Renal pelvis (tissue), 4 donors: ENCODE data around the gene GLO1. TPM values are rescaled to one million over a fixed set of nuclear protein-coding genes. Genes with fewer than 3 reads are reported as not detected.
A peak's percentile ranks its signal among the peaks of the same experiment; 100 is the strongest.
"Not testable (repeated sequence)": the region's sequence is repeated elsewhere in the genome, so short reads cannot be mapped to it uniquely, and the experiment has no call there.

ENCODE experiments used
- DNase-seq: peaks from one replicate; pipeline ENCODE4 v3.0.0-alpha.2; 2013
- polyA plus RNA-seq, 3 donors: library from polyadenylated mRNA; unstranded; fragments of 120-200 nt; gene quantifications; one replicate each; pipeline ENCODE4 v1.2.1, GENCODE V29; 2013; ENCODE audit not compliant: insufficient read length in 3 of 3

GLO1 gene
- polyA plus RNA-seq, 3 donors = 129 to 137 (median 135) TPM

DNA sequence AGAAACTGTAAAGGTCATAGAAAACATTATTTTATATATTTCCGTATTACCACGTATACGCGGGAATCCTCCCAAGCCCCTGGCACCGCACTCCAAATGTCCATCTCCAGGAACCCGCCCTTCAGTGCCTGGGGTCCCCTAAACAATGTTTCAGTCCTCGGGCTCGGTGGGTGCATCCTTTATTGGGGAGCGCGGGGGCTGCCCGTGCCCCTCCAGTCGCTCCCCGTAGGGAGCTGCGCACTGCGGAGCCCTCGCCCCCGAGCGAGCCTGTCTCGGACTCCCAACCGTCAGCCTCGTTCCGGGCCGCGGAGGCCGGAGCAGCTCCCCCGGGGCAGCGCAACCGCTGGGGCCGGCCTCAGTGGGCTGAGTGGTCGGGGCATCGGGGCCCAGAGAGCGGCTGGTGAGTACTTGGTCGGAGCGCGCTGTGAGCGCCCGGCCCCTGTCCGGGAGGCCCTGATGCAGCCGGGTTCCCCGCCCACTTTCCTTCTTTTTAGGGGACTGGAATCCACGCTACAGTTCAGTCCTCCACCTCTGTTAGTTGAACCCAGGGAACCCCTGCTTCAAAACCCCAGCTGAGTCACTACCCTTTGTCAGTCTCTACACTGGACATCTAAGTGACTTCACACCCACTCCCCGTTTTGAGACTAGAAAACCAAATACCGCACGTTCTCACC lies 12.2 kb upstream of the GLO1 start, which contains the start of gene DNAH8:
TSS of gene DNAH8 (plus strand) at position 296 of the 674 bp plus-strand sequence. CDS start 7,499 bp downstream, outside the sequence.
- DNase-seq = peak; percentile 10

DNA sequence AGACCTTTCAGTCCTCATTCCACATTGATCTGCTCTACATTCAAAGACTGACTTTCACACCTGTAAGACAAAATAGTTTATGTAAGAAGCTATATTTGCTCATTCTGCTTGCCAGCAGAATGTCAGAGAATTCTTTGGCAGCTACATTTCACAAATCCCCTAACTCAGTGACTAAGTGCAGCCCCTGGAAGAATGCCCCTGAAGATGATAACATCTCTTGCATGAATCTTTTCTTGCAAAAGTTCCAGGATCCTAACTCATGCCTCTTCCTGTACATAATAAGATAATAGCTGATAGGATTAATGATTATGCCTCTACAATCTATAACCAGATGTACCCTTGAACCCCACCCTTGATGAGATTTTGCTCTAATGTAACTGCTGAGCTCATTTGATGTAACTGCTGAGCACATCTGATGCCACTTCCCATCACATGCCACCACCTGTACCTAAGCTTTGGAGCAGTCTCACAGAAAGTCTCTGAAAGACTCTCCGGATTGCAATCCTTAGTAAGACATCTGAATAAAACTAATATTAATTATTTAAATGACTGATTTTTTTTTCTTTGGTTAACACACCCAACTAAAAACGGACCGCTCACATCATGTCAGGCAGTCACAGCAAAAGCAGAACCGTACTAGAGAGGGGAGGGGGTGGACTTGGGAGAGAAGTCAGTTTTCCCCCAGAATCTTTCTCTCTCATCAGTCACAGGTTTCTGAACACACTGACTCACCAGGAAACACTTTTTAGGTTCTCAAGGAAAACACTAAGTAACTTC lies 11.5 kb upstream of the GLO1 start:
- peak; percentile 11 for DNase-seq

DNA sequence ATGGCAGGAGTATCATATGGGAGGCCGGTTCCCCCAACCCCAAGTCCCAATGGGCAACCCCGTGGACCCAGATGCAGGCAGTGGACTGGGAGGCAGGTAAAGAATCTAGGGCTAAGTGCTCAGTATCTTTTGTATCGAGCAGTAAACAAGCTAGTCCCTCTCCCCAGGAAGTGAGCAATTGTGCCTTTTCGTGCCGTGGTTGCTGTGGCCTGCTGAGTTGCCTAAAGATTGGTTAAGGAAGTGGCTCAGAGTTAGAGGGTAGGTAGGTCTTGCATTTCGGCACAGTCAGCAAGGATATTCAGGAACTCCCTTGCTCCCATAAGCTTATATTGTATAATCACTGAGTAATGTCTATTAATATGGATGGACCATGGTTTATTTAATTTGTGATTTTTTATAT lies 10.9 kb upstream of the GLO1 start:
- DNase-seq = no peak

DNA sequence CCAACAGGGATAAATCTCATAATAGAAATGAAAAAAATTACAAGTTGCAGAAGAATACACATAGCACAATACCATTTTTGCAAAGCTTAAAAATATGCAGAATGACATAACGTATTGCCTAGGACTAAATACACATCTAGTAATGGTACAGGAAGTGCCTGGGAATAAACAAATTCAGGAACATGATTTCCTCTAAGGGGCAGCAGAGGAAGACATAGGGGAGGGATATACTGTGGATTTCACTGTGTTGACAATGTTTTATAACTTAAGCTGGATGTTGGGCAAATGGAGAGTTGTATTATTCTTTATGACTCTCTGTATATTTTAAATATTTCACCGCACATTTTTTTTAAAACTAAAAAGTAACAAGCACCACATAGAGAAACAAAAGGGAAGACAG lies 5.6 kb upstream of the GLO1 start:
- peak; percentile 10 for DNase-seq

DNA sequence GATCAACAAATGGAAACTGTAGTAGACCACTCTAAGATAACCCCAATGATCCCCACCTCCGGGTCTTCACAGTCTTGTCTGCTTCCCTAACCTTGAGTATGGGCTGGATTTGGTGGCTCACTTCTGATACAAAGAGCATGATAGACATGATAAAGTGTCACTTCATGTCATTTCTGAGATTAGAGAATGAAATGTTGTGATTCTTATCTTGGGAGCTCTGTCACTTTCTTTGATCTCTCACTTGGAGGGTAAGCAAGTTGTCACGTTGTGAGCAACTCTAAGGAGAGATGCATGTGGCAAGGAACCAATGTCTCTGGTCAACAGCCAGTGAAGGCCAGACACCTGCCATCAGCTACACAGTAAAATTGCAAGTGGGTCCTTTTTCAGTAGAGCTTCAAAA lies 3.0 kb upstream of the GLO1 start:
- no peak for DNase-seq

DNA sequence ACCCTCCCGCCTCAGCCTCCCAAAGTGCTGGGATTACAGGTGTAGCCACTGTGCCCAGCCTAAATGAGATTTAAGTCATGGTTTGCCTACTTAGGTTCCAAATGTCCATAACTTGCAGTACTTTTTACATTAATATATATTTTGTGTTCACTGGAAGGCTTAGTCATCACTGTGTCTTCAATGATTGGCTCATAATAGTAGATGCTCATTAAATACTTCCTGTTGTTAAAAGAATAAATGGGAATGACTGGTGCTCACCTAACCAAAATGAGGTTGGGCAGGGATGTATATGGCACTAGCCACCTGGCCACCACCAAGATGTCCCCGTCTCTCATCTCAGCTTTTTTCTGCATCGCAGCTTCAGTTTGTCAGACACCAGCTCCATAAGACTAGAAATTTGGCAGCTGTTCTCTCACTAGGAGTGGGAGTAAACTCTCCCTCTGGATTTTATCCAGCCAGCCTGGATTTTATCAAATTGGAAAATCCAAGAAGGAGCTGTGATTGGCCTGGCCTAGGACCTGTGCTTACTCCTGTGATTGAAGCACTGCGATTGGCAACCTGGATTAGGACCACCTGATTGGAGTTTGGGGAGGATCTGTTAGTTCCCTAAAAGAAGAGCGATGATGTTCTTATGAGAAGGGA lies 1.1 kb upstream of the GLO1 start:
- DNase-seq = peak; percentile 28

DNA sequence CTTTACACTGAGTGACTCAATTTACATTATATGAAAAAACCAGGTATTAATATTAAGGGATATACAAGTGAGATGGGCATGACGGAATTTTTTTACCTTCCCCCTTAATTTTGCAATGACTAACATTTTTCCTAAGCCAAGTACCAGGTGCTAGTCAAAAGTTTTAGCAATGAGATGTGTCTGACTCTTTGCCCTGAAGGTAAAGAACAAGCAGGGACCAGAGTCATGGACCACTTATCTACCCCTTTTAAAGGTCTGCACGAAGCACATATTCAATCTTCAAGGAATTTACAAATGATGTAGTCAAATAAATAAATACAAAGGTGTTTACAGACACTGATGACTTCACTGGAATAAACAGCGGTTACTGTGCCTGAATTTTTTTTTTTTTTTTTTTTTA lies 1.4 kb downstream of the GLO1 start:
- DNase-seq = no peak

DNA sequence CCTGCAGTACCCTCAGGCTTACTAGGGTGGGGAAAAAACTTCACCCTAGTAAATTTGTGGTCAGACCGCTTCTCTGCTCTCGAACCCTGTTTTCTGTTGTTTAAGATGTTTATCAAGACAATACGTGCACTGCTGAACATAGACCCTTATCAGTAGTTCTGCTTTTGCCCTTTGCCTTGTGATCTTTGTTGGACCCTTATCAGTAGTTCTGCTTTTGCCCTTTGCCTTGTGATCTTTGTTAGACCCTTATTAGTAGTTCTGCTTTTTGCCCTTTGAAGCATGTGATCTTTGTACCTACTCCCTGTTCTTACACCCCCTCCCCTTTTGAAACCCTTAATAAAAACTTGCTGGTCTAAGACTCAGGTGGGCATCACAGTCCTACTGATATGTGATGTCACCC lies 3.2 kb downstream of the GLO1 start:
- not testable (repeated sequence) for DNase-seq

DNA sequence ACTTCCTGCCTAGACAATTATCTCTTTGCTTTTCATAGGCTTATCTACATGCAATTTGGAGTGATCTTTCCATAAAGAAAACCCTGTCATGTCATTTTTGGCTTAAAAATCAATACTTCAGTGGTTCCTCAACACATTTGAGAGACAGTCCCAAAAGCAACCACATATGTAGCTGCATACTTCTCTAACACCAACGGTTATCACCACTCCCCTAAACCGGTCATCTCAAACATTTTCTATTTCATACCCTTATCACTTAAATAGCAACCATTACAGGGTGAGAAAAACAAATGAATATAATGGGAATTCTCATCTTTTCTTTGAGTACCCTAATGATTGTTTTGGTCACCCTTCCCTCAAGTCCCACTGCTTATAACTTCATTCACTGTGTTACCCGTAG lies 5.1 kb downstream of the GLO1 start:
- no peak for DNase-seq

DNA sequence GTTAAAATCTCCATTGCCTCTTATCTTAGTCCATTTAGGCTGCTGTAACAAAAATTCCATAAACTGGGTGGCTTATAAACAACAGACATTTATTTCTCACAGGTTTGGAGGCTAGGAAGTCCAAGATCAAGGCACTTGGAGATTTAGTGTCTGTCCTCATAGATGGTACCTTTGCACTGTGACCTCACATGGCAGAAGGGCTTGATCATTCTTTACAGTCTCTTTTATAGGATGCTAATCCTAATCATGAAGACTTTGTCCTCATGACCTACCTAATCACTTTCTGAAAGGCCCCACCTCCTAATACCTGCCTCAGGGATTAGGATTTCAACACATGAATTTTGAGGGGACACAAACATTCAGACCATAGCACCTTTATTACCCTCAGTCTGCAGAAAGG lies 6.6 kb downstream of the GLO1 start:
- no peak for DNase-seq

DNA sequence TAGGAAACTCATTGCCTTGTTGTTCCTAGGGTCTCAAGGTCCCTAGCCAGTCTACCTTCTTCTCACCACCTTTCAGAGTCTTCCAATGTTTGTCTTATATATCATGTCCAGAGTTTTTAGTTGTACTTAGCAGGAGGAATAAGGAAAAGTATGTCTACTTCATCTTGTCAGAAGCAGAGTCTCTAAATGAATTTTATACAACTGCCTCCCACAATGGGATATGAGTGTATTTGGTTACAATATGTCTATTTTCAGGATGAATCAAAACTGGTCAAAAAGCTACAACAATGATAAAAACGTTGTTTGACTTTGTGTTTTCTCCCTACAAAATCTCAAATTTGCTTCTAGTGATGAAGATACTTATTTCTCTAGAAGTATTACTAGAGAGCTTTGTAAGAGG lies 7.0 kb downstream of the GLO1 start:
- no peak for DNase-seq

DNA sequence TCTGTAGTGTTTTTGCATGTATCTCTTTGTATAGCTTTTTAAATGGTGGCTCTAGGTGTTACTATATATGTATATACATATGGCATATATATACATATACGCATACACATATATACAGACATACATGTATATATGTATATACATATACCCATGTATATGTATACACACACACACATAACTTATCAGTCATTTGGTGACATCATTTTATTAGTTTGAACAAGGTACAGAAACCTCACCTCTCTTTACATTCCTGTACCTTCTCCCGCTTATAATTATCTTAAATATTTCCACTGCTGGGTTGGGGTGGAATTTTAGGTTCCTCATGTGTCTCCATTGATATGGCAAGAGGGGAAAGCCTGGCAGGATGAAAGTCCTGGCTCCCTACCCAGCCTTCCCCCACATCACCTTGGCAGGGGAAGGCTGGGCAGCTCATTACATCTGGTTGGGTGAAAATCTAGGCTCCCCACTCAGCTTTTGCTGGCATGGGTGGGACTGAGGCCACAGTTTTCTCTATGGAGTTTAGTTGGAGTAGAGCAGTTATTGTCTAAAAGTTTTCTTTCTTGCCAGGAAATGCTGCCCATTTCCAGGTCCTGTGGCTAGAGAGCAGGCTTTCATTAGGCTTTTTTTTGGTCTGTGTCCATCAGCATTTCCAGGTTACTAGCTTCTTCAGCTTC lies 7.6 kb downstream of the GLO1 start:
- DNase-seq = no peak

DNA sequence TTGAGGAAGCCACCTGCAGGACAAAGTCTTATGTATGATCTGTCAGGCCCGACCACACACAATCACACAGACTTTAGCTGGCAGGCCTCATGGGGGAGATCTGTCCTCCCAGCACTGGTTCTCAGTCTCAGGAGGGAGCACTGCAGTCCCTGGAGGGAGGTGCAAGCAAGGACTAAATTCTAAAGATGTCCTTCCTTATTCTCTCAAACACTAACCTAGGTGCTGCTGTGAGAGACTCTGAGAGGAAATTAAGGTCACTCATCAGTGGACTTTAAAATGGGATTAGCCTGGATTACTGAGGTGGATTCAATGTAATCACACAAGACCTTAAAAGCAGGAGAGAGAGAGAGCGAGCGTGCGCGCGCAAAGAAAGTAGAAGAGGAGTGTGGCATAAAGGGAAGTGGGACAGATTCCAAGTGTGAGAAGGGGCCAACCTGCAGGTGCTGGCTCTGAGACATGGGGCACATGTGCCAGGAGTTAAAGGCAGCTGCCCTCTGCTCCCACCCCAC lies 14.3 kb downstream of the GLO1 start:
- no peak for DNase-seq

DNA sequence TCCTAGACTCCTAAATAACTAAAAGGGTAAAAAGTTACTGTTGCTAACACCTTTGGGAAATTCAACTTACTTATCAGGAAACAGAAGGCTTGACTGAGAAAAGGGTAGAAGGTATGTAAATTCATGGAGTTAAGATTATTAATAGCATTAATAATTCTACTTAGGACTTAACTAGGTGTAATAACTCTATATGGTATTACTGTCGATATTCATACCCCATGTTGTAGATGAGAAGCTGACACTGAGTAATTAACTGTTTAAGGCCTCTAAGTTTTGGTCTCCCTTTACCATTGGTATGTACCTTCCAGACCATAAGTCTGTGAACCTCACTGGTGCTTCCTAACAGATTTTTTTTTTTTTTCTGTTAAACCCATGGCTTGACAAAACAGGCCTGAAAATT lies 15.4 kb downstream of the GLO1 start:
- no peak for DNase-seq

DNA sequence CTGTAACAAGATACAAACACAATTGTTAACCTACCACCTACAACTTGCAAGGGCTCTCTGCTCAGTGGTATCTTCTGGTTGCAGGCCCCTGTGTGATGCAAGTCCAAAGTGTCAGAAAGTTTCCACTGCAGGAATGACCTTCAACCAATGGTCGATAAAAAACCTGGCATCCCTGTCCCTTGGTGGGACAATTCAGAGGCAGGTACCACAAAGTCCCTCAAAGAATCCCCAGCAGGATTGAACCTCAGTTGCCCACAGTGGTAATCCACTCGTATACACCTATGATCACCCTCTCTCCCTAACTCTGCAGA lies 15.9 kb downstream of the GLO1 start:
- DNase-seq = no peak

DNA sequence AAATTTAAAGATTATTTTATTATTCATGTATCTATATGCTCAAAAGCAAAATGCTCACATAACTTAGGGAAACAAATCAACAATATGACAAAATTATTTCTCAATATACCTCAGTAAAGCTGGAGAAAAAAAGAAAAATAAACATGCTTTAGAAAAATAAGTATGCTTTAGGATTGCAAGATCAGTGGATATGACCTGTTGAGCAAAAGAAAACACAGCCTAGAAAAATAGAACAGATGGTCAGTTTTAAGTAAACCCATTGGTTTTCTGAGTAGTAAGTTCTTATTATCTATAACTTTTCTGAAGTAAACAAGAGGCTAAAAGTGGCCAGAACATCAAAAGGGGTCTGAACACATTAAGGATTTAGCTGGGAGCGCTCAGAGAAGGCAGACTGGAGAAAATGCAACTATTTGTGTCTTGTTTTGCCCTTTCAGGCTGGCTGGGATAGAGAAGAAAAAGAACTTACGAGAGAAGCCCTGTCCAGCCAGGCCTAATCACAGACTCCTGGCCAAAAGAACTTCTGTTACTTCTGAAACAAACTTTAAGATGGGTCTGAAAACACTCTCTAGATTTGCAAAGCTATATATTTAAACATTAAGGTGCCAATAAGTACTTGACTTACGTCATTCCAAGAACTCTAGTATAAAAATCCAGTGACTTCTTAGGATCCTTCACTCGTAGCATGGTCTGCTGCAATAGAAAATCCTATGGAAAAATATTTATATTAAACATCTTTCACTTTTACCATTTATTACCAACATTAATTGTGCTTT lies 16.5 kb downstream of the GLO1 start:
- no peak for DNase-seq

DNA sequence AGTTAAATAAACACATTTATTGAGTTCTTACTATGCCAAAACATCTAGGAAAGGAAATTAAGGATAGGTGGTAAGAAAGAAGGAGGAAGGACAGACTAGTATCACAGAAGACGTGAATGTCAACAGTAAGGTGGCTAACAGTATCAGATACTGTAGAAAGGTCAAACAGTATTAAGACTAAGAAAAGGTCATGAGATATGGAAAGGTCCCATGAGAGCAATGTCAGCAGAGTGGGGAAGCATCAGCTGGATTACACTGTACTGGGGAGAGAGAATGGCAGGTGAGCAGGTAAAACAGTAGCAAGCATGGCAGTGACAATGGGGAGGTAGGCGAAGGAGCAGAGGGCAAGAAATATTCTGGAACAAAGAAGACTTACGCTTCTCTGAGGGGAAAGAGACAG lies 18.0 kb downstream of the GLO1 start:
- DNase-seq = no peak

DNA sequence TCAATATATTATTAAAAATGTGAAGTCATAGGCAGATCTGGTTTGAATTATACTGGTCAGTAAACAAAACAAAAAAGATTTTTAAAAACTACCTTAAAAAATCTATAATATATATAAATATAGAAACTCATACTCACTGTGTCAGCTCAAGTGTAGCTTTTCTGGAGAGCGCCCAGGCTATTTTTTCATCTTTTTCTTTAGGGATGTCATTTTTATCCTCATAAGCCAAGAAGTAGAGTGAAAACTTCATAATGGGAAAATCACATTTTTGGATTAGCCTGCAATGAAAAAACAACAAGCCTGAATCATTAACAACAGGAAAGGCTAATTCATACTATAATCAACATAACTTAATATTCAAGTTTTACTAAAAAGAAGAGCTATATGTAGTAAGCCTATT lies 18.7 kb downstream of the GLO1 start:
- DNase-seq = no peak

DNA sequence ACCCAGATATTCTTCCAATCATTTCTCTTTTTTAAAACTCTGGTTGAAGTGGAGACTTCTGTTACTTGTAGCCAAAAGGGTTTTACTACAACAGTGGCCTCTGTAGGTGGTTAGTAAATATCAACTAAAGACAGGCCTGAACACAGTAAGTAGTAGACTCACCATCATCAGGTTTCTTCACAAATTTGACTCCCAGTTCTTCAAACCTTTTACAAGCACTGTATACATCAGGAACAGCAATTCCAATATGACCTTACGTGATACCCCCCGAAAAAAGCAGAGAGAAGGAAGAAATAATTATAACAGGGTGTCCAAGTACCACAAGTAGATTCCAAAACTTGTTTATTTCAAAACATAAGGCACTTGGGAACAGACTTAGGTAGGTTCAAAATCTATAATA lies 21.1 kb downstream of the GLO1 start:
- no peak for DNase-seq

DNA sequence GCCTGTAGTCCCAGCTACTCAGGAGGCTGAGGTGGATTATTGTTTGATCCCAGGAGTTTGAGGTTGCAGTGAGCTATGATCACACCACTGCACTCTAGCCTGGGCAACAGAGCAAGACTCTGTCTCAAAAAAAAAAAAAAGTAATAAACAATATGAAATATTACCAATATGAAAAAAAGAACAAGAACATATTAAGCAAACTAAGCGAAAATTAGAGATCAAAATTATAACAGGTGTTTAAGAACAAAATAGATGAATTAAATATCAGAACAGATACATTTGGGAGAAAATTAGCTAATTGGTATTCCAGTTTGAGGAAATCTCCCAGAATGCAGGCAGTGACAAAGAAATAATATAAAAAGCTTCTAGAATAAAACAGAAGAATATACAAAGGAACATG lies 23.3 kb downstream of the GLO1 start:
- no peak for DNase-seq

DNA sequence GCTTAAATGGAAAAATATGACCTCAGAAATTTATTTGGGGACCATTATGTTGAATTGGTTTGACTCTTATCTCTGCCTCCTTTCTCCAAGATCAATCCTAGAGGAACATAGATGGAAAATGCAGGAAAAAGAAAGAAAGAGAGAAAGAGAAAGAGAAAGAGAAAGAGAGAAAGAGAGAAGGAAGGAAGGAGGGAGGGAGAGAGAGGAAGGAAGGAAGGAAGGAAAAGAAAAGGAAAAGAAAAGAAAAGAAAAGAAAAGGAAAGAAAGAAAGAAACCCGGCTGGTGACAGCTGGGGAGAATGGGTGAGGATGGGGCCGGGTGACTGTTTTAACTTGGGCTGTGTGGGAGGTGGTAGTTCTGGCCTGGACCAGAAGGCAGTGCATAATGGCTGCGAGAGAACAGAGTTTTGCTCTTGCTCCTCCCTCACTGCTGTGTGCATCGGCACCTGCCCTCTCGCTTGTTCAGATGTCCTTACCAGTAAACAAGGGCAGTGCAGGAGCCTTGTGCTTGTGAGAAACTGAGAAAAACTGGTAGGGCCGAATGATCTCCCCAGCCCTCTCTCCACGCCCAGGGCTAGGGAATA lies 24.7 kb downstream of the GLO1 start:
- no peak for DNase-seq
